HG02840 (cell line): Measurements from ENCODE around the gene SRRM1.
"Not testable (repeated sequence)": the region's sequence is repeated elsewhere in the genome, so short reads cannot be mapped to it uniquely, and the experiment has no call there.

Source experiments
- ATAC-seq: cut with Tn5 transposase; IDR thresholded peaks from one replicate; pipeline ENCODE4 v1.9.1; 2021; ENCODE audit warnings: mild to moderate bottlenecking, moderate library complexity, moderate number of reproducible peaks; ENCODE audit not compliant: unreplicated experiment, low FRiP score

The SRRM1 gene

DNA sequence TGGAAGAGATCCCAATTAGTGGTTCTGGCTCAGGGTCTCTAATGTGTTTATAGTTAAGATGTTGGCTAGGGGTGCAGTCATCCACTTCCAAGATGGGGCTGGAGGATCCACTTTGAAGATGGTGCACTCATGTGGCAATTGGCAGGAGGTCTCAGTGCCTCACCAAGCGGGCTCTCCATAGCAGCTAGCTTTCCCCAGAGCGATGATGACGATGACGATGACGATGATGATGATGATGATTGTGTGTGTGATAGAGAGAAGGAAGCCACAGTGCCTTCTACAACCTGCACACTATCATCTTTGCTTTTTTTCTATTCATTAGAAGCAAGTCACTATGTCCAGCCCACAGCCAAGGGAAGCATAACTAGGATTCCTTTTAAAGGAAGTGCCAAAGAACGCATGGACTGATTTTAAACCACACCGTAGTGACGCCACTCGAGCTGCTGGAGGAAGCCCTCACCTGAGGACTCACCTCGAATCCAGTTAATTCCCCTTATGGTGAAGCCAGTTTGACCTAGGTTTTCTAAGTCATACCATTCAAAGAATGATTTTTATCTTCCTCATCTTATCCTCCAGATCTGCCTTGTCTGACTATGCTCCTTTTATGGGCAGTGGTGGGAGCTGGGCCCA, 49.4 kb downstream of the SRRM1 start:
- no peak for ATAC-seq

- no peak for ATAC-seq
Measured at GRCh38 chr1:24693827-24694379, 50.8 kb downstream of the SRRM1 start.

GRCh38 chr1:24694380-24694843, 51.3 kb downstream of the SRRM1 start:
- no peak for ATAC-seq

DNA sequence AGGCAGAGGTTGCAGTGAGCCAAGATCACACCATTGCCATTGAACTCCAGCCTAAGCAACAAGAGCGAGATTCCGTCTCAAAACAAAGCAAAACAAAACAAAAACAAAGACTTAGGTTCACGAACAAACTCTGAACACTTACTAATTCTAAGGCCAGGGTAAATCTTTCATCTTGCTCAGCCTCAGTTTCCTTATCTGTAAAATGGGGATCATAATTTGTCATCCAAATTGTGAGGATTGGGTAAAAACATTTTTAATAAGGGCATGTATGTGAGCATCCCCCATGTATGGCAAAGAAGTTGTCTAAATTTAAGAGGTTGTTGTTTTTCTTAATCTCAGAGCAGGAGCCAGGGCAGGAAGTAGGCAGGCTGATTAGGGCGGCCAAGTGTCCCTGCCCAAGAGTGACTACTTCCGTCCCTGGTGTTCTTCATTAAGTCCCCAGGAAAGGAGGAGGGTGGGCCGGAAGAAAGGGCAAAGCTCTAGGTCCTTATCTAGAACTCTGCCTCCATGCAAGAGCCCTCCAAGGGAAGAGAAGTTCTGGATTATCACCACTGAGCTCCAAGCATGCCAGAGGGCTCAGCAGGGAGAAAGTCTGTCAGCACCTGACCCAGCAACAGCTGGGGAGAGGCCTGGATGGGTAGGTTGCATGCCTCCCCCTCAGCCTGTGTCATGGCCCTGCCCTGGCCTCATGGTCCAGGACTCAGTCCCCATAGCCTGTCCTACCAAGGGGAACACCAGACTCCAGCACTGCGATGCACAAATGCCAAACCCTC, 52.3 kb downstream of the SRRM1 start:
- ATAC-seq, result no peak

GRCh38 chr1:24696041-24696755, 53.1 kb downstream of the SRRM1 start:
- ATAC-seq, result no peak

DNA sequence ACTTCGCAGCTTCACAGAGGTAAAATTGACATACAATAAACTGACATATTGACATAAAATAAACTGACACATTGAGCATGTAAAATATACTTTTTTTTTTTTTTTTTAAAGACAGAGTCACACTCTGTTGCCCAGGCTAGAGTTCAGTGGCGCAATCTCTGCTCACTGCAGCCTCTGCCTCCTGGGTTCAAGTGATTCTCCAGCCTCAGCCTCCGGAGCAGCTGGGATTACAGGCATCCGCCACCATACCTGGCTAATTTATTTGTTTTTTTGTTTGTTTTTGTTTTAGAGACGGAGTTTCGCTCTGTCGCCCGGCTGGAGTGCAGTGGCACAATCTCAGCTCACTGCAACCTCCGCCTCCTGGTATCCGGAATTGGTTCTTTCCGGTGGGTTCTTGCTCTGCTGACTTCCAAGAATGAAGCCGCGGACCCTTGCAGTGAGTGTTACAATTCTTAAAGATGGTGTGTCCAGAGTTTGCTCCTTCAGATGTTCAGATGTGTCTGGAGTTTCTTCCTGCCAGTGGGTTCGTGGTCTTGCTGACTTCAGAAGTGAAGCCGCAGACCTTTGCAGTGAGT, 53.7 kb downstream of the SRRM1 start:
- no peak for ATAC-seq

GRCh38 chr1:24697453-24698001, 54.4 kb downstream of the SRRM1 start:
- ATAC-seq, result not testable (repeated sequence)

DNA sequence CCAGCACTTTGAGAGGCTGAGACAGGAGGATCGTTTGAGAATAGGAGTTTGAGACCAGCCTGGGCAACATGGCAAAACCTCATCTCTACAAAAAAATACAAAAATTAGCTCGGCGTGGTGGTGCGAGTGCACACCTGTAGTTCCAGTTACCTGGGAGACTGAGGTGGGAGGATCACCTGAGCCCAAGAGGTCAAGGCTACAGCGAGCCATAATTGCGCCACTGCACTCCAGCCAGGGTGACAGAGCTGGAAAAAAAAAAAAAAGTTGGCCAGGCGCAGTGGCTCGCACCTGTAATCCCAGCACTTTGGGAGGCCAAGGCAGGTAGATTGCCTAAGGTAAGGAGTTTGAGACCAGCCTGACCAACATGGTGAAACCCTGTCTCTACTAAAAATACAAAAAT, 55.2 kb downstream of the SRRM1 start:
- ATAC-seq, result not testable (repeated sequence)

GRCh38 chr1:24699628-24700027, 56.5 kb downstream of the SRRM1 start:
- no peak for ATAC-seq

DNA sequence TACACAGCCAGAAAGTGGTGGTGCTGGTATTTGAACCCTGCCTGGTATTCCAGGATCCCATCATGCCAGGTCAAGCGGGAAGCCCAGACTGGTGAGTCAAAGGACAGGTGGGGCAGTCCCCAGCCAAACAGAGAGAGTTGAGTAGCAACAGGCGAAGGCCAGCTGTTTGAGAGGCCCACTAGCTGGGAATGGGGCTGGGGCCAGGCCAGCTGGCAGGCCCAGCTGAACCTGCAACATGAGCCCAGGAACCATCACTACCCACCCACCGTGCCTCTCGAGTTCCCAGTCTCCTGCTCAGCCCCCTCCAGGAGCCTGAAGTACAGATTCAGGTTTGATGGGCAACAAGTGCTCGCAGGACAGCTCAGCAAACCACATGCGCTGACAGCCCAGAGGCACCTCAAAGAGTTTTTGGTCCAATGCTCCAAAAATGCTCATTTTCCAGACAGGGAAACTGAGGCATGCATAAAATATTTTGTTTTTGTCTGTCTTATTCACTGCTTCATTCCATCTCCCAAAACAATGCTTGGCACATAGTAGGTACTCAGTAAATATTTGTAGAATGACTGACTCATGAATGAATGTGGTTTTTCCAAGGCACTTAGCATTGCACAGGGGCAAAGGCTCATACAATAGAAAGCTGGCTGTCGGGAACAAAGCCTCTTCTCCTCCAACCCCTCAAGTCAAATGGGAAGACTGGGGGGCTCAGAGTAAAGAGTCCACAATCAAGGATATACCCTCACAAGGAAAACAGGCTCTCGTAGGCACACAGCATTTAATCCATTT, 59.6 kb downstream of the SRRM1 start:
- ATAC-seq, result no peak

DNA sequence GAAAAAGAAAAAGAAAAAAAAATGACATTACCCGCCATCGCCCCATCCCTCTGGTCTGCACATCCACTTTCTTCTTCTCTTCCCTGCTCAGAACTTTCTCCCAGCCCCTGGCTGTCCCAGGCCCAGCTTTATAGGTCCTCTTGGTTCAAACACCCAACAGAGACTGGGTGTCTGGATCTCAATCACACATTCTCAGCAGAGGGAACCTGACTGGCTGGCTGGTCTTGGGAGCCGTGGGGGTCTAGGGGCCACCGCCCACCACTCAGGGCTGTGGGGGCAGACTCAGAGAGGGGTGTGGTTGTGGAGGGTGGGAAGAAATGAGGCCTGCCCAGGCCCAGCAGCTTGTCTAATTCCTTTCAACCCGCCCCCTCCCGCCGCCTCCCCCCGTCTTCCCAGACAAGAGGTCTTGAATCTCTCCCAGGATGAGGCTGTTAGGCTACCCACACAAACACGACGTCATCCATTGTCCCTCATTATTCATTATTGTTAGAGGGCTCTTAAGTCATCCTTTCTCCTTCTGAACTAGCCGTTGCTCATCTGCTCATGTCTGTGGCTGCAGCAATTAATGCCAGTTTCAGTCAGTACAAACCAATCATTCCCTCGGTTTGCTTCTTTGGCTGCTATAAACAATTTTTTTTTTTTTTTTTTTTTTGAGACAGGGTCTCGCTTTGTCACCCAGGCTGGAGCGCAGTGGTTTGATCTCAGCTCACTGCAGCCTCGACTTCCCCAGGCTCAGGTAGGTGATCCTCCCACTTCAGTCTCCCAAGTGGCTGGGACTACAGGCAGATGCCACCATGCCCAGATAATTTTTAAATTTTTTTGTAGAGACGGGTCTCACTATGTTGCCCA, 61.5 kb downstream of the SRRM1 start:
- ATAC-seq, result no peak

- no peak for ATAC-seq
Measured at GRCh38 chr1:24705260-24706073, 62.4 kb downstream of the SRRM1 start.

DNA sequence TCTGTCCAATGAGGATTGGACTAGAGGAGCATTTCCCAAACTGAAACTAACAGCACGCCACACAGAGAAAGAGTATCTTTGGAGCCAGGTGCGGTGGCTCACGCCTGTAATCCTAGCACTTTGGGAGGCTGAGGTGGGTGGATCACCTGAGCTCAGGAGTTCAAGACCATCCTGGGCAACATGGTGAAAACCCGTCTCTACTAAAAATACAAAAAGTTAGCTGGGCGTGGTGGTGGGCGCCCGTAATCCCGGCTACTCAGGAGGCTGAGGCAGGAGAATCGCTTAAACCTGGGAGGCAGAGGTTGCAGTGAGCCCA, 62.9 kb downstream of the SRRM1 start:
- ATAC-seq, result not testable (repeated sequence)

DNA sequence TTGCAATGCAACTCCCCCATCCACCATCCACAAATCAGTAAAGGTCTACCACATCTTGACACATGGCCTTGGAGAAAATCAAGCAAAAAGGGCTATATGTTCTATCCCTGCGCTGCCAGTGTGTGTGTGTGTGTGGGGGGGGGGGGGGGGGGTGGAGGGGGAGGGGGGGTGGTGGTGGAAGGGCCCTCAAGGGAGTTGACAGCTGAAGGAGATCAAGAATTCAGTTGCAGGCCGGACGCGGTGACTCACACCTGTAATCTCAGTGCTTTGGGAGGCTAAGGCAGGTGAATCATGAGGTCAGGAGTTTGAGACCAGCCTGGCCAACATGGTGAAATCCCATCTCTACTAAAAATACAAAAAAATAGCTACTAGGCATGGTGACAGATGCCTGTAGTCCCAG, 64.6 kb downstream of the SRRM1 start:
- no peak for ATAC-seq

- no peak for ATAC-seq
Measured at GRCh38 chr1:24708938-24709337, 65.8 kb downstream of the SRRM1 start.

GRCh38 chr1:24709791-24710441, 66.8 kb downstream of the SRRM1 start:
- ATAC-seq, result no peak

GRCh38 chr1:24711329-24711728, 68.2 kb downstream of the SRRM1 start:
- ATAC-seq, result no peak

DNA sequence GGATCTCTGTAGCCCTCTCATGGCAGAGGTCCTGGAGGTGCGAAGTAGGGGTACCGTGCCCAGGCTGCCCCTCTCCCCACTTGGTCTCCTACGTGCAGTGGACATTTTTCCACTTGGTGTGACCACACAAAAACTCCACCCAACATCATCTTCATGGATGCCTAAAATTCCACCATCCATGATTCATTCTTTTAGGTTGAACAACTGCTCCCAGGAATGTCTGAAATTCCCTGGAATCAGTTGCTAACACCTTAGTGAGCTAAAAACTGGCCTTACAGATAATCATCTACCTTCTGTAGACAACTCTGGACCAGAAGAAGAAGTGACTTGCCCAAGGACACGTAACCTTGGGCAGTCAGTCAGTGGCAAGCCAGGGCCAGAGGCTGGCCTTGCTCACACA, 70.1 kb downstream of the SRRM1 start:
- no peak for ATAC-seq
